Putamen (tissue), 1 donor: ENCODE results near the gene SPACA4.
"Not testable (repeated sequence)": the region's sequence is repeated elsewhere in the genome, so short reads cannot be mapped to it uniquely, and the experiment has no call there.

Experiments used
- DNase-seq: peaks from one replicate; pipeline ENCODE4 v3.0.0-alpha.2; 2016; ENCODE audit warnings: low spot score

SPACA4 gene, protein sequence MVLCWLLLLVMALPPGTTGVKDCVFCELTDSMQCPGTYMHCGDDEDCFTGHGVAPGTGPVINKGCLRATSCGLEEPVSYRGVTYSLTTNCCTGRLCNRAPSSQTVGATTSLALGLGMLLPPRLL

DNA sequence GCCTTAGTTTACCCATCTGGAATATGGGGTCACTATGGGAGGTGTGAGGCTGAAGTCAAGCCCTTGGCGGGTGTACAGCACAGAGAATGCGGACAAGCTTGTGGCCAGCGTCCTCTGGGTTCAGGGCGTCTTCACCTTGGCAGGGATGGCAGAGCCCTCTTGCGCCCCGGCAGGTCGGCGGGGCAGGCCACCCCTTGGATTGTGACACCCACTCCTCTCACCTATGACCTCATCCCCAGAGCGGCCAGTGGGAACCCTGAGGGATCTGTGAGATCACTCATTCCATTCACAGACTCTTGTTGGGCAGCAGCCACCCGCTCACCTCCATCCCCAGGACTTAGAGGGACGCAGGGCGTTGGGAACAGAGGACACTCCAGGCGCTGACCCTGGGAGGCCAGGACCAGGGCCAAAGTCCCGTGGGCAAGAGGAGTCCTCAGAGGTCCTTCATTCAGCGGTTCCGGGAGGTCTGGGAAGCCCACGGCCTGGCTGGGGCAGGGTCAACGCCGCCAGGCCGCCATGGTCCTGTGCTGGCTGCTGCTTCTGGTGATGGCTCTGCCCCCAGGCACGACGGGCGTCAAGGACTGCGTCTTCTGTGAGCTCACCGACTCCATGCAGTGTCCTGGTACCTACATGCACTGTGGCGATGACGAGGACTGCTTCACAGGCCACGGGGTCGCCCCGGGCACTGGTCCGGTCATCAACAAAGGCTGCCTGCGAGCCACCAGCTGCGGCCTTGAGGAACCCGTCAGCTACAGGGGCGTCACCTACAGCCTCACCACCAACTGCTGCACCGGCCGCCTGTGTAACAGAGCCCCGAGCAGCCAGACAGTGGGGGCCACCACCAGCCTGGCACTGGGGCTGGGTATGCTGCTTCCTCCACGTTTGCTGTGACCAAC lies at the start of gene SPACA4:
TSS of gene SPACA4 (plus strand) at position 280 of the 896 bp plus-strand sequence. CDS start at position 517, 237 bp downstream.
- DNase-seq, result no peak

DNA sequence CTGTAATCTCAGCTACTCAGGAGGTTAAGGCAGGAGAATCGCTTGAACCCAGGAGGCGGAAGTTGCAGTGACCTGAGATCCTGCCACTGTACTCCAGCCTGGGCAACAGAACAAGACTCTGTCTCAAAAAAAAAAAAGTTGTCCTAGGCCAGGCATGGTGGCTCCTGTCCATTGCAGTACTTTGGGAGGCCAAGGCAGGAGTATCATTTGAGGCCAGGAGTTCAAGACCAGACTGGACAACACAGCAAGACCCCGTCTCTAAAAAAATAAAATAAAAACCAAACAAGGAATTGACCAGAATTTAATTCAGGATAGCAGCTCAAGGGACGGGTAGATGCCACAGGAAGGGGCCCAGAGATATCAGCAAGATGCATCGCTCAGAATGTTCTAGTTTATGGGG lies 49.7 kb upstream of the SPACA4 start:
- no peak for DNase-seq

DNA sequence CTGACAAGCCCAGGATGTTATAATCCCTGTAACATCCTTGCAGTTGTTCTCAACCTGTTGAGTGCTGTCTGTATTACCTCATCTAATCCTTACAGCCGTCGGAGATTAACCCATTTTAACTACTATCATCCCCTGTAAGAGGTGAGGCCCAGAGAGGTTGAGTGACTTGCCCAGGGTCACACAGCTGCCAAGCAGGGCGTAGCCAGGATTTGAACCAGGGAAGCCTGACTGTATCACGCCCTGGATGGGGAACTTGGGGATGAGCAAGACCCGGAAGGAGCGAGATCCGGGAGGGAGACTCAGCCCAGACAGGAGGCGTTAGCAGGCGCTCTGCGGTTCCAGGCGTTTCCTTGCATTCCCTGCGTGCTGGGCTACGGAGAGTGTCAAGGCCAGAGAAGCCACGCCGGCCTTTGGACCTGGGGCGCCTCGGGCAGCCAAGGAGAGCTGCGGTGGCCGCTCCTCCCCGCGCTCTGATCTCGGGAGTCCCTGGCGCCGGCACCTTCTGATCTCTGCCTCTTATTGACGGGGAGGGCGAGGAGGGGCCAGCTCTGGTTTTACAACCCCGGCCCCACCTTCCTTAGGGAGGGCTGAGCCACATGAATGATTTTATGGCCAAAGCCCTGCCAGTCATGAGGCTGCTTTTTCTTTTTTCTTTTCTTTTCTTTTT lies 48.4 kb upstream of the SPACA4 start:
- no peak for DNase-seq

DNA sequence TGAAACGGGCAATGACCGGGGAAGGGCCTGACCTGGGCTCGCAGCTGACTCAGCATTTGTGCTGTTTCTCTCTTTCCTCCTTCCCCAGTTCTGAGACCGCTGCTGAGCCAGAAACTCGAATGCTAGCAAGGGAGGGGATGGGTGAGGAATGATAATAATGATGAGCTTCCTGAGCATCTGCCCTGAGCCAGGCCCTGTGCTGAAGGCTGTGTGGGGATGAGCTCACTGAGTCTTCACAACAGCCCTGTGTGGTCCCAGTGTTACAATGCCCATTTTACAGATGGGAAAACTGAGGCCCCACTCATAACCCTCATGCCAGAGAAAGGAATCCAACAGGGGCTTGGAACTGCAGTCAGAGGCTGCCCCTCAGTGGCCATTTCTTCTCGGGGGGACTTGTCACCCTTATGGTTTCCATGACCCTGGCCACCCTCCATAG lies 46.4 kb upstream of the SPACA4 start:
- no peak for DNase-seq

DNA sequence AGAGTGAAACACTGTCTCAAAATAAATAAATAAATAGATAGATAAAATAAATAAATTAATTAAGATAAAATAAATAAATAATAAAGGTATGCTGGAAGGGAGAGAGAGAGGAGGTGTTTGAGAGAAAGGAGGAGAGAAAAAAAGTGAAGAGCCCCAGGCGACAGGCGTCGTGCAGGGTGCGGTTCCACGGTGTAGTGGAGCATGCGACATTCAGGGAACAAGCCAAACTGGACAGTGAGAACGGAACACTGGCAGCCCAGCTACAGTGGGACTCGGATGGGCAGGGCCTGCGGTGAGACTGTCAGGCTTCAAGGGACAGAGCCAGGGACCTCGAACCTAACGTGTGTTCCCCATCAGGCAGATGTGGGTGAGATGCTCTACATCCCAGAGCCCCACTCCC lies 45.1 kb upstream of the SPACA4 start:
- no peak for DNase-seq

DNA sequence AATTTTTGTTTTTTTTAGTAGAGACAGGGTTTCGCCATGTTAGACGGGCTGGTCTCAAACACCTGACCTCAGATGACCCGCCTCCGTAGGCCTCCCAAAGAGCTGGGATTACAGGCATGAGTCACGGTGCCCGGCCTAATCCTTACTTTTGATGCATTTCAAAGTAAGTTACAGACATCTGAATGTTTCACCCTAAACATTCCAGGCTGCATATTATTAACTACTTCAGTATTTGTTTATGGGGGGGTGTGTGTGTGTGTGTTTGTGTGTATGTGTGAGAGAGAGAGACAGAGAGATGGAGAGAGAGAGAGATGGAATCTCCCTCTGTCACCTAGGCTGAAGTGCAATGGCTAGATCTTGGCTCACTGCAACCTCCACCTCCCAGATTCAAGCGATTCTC lies 41.5 kb upstream of the SPACA4 start:
- DNase-seq, result no peak

DNA sequence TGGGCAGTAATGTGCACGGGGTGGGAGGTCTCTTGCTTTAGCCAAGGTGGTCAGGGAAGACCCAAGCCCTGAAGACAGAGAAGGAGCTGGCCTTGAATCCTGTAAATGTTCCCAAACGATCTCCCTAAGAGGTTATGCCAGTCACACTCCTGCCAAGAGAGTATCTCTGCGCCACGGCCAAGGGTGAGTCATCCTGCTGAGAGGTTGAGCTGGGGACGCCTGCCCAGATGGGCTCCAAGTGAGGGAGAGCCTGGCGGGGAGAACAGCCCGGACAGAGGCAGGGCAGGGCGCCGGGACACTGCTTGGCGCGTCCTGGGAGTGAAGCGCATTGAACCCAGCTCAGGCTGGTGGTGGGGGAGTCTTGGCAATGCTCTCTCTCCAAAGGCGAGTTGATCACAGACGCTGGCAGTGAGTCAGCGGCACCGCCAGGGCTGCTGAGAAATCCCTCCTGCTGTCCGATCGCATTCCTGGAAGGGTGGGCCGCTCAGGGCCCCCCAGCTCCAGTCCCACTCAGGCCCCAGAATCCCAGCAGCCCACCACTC lies 38.1 kb upstream of the SPACA4 start:
- DNase-seq, result peak; percentile 6

DNA sequence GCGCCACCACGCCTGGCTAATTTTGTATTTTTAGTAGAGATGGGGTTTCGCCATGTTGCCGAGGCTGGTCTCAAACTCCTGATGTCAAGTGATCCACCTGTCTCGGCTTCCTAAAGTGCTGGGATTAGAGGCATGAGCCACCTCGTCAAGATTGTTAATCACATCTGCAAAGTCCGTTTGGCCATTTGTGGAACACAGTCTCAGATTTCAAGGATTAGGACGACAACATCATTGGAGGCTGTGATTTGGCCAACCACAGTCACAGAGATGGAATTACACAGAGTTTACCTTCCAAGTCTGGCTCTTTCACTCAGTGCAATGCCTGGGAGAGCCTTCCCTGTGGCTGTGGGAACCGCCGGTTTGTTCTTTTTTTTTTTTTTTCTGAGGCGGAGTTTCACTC lies 36.7 kb upstream of the SPACA4 start:
- DNase-seq, result no peak

DNA sequence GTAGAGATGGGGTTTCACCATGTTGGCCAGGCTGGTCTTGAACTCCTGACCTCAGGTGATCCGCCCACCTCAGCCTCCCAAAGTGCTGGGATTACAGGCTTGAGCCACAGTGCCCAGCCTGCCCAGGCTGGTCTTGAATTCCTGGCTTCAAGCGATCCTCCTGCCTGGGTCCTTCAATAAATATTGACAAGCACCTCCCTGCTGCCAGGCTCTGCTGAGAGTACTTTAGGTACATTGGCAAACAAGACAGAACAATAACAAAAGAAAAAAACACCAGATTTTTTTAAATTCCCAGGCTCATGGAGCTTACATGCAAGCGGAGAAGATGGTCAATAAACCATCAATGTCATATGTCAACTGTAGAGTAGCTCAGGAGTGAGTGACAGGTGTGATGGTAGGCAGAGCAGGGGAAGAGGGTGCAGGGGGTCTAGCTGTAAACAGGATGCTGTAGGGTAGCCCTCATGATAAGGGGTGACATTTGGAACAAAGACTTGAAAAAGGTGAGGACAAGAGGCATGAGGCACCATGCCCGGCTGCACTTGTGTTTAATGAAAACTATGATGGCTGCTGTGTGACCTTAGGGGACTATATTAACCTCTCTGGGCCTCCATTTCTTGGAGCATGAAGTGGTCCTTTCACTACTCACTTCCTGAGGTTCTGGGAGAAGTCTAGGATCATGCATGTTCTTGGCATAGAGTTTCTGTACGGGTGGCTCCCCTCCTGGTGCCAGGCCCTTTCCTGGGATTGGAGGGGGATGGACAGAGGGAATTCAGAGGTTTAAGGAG lies 35.0 kb upstream of the SPACA4 start:
- no peak for DNase-seq

DNA sequence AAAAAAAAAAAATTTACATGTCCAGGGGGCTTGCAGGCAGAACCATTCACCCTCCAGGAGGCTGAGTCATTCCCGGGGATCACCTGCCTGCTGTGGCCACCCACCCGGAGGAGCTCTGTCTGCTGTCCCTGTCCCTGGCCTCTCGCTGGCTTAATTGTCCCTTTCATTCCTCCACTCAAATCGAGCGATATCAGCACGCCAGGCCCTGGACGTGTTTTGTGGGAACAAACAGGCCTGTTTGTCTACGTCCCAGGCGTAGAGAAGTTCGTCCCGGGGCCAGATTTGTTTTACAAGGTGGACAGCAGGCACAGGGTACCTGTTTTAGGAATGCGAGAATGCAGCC lies 33.4 kb upstream of the SPACA4 start:
- DNase-seq, result no peak

DNA sequence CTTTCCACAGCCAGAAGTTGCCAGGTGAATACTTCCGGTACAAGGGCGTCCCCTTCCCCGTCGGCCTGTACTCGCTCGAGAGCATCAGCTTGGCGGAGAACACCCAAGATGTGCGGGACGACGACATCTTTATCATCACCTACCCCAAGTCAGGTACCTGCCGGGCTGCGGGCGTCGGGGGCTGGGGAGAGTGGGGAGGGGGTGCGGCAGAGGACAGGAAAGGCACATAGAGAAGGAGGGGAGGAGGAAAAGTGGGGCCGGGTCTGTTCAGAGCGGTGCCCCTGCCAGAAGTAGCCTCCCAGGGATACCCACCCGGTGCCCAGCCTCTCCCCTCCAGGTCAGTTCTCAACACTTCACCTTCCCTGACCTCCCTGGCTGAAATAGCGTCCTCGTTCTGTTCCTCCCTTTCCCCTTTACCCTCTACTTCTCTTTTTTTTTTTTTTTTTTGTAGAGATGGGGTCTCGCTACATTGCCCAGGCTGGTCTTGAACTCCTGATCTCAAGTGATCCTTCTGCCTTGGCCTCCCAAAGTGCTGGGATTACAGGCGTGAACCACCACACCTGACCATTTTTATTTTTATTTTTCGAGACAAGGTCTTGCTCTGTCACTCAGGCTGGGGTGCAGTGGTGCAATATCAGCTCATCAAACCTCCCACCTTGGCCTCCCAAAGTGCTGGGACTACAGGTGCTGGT lies 30.5 kb upstream of the SPACA4 start:
- DNase-seq, result no peak

DNA sequence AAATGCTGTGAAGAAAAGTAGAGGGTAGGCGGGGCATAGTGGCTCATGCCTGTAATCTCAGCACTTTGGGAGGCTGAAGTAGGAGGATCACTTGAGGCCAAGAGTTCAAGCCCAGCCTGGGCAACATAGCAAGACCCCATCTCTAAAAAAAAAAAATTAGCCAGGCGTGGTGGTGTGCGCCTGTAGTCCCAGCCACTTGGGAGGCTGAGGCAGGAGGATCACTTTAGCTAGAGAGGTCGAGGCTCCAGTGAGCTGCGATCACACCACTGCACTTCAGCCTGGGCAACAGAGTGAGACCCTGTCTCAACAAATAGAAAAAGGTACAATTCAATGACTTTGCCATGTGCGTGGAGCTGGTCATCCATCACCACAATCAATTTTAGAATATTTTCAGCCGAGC lies 28.6 kb upstream of the SPACA4 start:
- not testable (repeated sequence) for DNase-seq

DNA sequence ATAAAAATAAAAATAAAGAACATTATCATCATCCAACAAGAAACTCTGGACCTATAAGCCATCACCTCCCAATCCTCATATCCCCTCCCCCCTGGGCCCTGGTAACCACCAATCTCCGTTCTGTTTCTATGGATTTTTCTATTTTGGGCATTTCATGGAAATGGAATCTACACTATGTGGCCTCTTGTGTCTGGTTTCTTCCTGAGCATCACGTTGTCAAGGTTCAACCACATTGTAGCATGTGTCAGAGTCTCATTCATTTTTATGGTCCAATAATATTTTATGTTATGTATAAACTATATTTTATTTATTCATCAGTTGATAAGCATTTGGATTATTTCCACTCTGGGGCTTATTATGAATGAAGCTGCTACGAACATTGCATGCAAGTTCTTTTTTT lies 27.7 kb upstream of the SPACA4 start:
- no peak for DNase-seq

DNA sequence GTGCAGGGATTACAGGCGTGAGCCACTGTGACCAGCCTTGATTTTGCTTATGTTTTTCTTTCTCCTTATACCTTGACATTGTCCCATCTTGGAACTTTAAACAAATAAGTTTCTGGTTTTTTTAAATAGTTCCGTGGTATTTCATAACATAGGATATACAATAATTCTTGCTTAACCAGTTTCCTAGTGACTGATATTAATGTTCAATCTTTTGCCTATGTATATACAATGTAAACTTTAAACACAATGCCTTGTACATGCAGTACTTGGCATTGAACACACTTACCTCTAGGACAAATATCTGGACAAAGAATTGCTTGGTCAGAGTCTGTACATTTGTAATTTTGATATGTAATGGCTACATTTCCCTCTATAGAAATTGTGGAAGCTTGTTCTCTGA lies 24.4 kb upstream of the SPACA4 start:
- DNase-seq, result no peak

DNA sequence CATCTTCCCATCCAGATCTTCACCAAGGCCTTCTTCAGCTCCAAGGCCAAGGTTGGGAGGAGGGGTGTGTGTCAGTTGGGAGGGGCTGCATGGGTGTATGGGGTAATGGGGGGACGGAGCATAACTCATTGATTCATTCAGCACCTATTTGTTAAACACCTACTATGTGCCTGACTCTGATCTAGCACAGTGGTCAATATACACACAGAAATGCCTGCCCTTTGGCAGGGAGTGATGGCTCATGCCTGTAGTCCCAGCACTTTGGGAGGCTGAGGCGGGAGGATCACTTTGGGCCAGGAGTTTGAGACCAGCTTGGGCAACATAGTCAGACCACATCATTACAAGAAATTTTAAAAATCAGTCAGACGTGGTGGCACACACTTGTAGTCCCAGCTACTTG lies 19.2 kb upstream of the SPACA4 start:
- DNase-seq, result no peak

DNA sequence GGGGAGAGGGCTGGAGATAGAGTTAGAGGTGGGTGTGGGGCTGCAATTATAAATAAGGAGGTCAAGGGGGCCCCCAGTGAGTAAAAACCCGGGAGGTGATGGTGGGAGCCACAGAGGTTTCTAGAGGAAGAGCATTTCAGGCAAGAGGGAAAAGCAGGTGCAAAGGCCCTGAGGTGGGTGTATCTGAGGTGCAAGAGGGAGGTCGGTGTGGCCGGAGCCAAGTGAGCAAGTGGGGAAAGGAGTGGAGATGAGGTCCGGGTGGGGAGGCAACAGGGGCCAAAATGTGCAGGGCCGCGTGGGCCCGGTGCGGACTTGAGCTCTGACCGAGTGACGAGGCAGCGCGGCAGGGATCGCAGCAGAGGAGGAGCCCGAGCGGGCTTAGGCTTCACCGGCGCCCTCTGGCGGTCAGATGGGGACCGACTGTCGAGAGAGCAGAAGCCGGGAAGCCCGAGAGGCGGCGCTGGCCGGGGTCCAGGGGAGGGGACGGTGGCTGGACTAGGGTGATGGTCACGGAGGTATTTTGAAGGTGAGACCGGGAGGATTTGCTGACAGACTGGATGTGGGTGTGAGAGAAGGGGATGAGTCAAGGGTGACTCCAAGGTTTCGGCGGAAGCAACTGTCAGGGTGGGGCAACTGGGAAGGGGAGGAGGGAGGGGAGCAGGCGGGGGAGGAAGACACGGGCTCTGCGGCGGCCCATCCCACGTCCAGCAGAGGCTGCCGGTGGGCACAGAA lies 17.7 kb upstream of the SPACA4 start:
- DNase-seq, result peak; percentile 63

DNA sequence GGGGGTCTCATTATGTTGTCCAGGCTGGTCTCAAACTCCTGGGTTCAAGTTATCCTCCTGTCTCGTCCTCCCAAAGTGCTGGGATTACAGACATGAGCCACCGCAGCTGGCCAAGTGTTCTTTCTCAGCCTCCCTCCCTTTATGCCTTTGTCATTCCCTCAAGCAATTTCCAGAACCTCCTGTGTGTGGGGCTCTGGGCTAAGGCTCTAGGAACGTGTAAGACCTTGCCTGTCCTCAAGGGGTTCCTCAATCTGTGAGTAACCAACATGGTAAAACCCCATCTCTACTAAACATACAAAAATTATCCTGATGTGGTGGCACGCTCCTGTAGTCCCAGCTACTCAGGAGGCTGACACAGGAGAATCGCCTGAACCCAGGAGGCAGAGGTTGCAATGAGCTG lies 15.5 kb upstream of the SPACA4 start:
- no peak for DNase-seq

DNA sequence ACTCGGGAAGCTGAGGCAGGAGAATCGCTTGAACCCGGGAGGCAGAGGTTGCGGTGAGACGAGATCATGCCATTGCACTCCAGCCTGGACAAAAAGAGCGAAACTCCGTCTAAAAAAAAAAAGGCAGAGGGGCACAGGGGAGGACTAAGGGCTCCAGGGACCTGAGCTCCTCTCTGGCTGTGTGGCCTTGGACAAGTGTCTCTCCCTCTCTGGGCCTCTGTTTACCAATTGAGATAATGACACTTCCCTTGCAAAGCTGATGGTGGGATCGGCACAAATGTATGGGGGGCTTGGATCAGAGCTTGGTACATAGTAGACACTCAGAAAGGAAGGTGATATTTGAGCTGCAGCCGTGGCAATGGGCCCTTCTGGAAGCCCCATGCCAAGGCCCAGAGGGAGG lies 11.4 kb upstream of the SPACA4 start:
- DNase-seq, result no peak

DNA sequence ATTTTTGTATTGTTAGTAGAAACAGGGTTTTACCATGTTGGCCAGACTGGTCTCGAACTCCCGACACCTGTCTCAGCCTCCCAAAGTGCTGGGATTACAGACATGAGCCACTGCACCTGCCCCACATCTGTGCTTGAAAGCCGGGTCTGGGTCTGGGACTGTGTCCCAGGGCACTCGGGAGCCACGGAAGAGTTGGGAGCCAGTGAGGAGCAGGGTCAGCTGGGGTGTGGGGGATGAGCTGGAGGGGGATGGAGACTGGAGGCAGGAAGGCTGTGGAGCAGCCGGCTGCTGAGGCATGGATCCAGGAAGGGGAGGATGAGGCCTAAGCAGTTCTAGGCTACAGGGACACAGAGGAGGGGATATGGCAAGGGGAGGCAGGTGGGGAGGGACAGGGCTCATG lies 10.7 kb upstream of the SPACA4 start:
- DNase-seq, result no peak

DNA sequence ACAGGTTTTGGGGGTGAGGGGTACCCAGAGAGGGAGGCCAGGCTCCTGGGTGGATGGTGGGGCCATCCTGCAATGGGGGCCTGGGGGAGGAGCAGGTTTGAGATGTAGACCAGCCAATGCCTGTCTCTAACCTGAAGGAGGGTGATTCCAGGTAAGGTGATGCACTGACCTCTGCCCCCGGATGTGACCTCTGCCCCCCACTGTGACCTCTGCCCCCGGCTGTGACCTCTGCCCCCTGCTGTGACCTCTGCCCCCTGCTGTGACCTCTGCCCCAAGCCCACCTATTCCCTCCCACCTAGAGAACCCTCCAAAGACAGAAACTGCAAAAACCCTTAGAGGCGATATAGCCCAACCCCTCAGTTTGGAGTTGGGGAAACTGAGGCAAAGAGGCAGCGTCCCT lies 10.3 kb upstream of the SPACA4 start:
- no peak for DNase-seq
